HG03469 (cell line): ENCODE data around the gene STK31.
"Not testable (repeated sequence)": the region's sequence is repeated elsewhere in the genome, so short reads cannot be mapped to it uniquely, and the experiment has no call there.

Source experiments
- ATAC-seq: cut with Tn5 transposase; IDR thresholded peaks from one replicate; pipeline ENCODE4 v1.9.1; 2021; ENCODE audit warnings: mild to moderate bottlenecking, moderate library complexity, moderate number of reproducible peaks; ENCODE audit not compliant: unreplicated experiment

The STK31 gene, protein sequence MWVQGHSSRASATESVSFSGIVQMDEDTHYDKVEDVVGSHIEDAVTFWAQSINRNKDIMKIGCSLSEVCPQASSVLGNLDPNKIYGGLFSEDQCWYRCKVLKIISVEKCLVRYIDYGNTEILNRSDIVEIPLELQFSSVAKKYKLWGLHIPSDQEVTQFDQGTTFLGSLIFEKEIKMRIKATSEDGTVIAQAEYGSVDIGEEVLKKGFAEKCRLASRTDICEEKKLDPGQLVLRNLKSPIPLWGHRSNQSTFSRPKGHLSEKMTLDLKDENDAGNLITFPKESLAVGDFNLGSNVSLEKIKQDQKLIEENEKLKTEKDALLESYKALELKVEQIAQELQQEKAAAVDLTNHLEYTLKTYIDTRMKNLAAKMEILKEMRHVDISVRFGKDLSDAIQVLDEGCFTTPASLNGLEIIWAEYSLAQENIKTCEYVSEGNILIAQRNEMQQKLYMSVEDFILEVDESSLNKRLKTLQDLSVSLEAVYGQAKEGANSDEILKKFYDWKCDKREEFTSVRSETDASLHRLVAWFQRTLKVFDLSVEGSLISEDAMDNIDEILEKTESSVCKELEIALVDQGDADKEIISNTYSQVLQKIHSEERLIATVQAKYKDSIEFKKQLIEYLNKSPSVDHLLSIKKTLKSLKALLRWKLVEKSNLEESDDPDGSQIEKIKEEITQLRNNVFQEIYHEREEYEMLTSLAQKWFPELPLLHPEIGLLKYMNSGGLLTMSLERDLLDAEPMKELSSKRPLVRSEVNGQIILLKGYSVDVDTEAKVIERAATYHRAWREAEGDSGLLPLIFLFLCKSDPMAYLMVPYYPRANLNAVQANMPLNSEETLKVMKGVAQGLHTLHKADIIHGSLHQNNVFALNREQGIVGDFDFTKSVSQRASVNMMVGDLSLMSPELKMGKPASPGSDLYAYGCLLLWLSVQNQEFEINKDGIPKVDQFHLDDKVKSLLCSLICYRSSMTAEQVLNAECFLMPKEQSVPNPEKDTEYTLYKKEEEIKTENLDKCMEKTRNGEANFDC

DNA sequence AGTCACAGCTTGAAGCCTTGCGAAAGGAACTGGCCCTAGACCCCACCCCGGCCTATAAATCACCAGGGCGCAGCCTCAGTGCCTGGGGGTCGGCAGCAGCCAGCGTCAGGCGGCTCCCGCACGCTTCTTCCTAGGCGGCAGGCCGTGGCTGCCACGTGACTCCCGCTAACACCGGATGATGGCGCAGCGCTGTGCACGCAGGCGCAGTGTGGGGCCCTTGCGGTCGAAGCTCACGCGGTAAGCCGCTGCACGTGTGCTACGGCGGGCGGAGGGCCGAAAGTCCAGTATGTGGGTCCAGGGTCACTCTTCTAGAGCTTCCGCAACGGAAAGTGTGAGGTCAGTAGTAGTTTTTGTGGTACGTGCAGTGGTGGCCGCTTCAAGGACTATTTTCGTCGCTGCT, at the start of gene STK31:
Gene STK31, plus strand, starts transcription at position 220 of the 400 bp plus-strand sequence. Its CDS starts 67 bp downstream, at position 287.
- ATAC-seq: no peak

DNA sequence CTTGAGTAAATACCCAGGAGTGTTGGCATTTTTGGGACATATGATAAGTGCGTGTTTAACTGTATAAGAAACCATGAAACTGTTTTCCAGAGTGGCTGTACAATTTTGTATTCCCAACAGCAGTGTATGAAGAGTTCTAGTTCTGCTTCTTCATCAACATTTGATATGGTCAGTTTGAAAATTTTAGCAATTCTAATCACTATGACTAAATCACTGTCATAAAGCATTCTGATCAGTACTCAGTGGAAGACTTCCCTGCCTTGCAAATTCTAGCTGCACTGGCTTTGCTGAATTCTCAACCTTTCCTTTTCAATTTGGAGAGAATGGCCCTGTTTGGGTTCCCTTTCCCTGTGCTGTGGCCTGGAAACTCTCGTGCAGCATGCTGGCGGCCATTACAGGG, 48.6 kb upstream of the STK31 start:
- no peak for ATAC-seq

DNA sequence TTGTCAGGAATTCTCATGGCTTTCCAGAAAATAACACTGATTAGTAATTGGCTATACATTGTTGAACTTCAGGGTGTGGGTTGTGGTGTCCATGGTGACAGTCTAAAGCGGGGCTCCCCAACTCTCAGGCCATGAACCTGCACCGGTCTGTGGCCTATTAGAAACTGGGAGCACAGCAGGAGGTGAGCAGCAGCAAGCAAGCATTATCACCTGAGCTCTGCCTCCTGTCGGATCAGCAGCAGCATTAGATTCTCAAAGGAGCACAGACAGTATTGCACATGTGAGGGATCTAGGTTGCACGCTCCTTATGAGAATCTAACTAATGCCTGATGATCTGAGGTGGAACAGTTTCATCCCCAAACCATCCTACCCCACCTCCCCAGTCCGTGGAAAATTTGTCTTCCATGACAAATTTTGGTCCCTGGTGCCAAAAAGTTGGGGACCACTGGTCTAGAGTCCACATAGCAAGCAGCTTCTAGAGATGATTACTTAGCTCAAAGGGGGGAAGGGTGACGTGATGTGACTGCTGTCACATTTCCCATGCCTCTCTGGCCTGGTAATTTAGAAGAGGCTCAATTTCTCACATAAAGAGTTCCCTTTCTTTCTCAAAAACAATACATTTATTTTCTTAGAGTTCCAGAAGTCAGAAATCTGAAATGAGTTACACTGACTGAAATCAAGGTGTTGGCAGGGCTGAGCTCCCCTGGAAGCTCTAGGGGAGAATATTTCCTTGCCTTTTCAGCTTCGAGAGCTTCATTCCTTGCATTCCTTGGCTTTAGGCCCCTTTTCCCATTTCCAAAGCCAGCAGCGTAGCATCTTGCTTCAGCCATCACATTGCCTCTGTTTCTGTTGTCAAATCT, 47.7 kb upstream of the STK31 start:
- no peak for ATAC-seq

DNA sequence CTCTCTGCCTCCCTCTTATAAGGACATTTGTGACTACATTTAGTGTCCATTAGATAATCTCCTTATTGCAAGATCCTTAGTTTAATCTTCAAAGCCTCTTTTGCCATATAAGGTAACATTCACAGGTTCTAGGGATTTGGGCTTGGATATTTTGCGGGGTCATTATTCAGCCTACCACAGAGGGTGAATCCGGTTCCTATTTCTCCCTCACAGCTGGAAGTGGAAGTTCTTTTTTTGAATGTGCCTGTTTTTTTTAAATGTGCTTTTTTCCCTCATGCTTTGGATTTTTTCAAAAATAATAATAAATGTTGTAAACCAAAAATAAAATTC, 47.1 kb upstream of the STK31 start:
- no peak for ATAC-seq

DNA sequence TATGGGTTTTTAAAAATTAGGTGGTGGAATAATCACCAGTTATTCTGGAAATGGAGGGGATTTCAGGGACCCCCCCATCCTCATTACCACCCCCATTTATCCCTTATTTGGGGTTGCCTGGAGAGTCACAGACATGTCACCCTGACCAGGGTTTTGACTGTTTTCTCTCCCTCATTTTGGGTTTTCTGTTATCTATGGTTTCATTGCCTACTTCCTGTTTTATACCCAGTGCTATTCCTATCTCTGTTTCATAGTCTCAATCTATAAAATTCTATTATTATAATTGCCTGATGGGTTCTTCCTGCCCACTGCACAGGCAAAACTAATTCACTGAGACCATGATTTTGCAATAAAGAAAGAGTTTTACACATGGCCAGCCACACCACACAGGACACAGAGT, 45.9 kb upstream of the STK31 start:
- ATAC-seq: no peak

DNA sequence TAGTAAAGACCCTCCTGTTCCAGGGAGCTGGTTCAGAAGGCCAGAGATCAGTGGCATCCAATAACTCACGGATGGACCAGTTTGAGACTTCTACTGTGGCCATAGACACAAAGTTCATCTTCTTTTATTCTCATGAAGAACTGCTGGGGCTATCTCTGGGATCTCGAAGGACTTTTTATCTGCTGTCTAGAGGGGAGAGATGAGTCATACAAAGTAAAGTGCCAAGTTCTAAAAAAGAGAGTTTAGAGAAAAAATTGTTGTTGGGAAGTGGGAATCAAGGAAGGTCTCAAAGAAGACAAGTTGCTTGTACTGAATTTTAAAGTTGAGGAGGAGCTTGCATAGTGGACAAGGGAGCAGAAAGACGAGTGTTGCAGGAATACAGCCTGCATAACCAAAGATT, 38.0 kb upstream of the STK31 start:
- no peak for ATAC-seq

DNA sequence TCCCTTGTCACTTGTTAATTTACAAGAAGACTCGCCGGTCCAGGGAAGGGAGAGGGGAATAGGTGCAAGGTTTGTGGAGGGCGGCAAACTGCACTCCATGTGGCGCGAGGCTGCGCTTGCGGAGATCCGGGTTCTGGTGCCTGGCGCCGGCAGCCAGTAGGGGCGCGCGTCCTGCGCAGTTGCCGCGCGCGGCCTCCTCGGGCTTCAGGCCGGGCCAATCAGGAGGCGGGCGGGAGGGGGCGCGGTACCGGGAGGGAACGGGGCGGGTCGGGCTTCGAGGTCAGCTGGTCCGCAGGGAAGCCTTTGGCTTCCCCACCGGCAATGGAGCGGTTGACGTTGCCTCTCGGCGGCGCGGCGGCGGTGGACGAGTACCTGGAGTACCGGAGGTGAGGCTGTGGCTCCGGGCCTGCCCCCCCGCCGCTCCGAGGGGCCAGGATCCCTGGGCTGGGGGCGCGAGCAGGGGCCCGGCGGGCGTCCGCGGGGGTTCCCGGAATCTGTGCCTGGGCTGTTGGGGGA, 30.1 kb upstream of the STK31 start, which contains the start of gene FAM221A:
Gene FAM221A, plus strand, starts transcription at position 302 of the 516 bp plus-strand sequence. Its CDS starts 20 bp downstream, at position 322.
- ATAC-seq: peak; percentile 96

DNA sequence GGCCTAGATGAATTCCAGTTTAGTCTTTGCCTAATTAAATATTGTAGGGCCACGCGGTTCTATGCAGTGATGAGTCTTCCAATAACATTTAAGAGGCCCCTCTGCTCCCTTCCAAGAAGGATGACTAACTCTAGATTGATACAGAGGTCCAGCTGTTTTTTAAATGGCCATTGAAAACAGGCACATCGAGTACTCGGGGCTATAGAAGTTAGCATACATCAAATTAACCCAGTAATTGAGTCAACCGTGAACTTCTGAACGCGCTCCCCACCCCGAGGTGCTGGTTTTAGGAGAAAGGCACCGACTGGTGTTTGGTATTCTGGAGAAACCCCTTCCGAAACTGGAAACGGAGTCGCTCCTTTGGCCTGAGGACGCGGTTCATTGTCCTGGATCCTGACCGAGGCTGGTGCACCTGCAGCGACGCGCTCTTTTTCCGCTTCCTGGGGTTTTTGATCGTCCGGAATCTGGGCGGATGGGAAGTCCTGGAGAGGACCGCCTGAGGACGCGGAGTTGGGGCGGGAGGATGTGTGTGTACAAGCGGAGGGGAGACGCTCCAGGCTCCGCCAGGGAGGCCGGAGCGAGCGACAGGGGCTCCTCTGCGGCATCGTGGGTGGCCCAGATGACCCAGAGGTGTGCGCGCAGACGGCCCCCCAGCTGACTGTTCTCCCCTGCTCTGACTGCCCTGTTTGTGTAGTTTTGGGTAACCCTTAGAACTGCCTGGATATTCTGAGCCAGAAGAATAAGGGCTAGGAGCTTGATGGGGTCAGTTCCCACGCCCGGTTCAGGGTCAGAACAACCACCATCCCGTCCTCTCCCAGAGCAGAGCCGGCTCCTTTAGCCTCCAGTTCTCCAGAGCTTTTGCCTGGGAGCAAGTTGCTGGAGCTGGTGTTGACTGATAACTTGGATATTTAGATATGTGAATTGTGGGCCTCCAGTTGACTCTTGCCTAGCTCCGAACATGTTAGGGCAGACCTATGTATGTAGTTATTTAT, 29.3 kb upstream of the STK31 start:
- no peak for ATAC-seq

DNA sequence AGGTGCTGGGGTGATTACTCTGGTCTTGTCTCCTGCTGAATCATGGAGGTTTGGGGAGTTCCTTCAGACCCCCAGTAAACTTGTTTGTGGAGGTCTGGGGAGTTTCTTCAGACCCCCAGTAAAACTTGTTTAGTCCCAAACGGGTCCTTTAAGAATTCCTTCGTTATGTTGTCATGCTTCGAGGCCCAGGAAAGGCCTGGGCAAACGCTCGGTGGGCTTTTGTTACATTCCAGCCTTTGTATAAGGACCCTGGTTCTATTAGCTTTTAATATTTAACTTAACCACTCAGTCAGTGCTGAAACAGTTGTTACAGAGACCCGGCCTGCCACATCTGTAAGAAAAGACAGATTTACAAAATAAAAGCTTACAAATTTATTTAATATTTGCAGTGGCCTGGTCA, 26.0 kb upstream of the STK31 start:
- ATAC-seq: not testable (repeated sequence)

DNA sequence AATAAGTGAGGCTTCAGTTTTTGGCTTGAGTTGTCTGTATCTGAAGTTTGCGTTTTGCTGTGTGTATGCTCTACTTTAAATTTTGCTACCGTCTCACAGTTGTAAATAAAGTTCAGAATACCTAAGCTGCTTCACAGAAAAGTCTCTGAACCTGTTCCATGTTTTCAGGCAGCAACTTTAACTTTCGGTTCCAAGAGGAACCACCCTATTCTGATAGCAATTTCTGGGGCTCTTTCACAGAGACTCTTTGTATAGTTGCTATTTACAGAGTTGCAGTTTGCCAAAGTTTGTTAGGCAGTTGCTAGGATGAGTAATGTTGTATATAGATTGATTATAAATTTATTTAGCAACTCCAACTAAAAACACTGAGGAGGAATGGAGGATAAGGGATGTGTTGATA, 24.3 kb upstream of the STK31 start:
- no peak for ATAC-seq

DNA sequence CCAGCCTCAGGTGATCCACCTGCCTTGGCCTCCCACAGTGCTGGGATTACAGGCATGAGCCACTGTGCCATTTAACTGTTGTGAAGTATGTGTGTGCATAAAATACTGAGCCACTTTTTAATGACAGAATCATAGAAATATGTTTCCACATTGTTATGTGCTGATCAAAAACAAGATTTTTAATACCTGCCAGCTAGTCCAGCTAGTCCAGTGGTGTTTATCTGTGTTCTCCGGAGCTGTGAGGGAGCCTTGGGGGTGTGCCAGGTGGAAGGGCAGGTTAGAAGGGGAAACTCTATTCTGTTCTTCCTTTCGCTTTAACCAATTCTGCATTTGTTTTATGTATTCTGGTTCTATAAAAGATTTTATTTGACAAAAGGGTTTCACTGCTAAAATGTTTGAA, 23.0 kb upstream of the STK31 start:
- no peak for ATAC-seq

DNA sequence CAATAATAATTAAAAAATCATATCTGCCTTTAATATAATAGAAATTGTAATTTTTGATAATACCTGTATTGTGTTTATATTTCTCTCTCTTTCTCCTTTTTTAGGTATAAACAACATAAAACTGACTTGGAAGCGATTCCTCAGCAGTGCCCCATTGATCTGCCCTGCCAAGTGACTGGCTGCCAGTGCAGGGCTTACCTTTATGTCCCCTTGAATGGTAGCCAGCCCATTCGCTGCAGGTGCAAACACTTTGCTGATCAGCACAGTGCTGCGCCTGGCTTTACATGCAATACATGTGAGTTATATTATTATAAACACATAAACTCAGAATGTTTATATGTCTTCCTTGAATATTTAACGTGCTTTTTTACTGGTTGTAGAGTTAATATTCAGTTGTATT, 20.9 kb upstream of the STK31 start:
- no peak for ATAC-seq

DNA sequence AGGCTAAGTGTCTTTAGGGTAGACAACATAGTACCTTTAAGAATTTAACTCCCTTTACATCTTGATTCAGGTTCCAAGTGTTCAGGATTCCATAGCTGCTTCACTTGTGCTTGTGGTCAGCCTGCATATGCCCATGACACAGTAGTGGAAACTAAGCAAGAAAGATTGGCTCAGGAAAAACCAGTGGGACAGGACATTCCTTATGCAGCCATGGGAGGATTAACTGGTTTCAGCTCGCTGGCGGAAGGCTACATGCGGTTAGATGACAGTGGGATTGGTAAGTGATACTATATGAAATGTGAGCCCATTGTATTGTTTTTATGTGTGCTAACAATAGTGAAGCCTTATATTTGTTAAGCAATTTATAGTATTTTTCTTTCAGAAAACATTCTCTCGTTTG, 18.7 kb upstream of the STK31 start:
- no peak for ATAC-seq

DNA sequence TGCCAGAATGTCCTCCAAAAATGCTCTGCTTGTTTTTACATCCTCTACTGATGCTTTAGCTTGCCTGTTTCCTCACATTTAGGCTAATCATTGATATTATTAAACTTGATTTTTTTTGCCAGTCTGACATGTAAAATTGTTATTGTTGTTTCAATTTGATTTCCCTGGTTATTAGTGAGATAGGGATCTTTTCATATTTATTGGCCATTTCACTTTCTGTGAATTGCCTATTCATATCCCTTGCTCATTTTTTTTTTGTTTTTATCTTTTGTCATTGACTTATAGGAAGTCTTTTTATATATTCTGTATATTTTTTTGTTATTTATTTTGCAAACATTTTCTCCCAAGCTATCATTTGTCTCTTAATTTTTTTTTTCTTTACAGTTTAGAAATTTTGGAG, 16.8 kb upstream of the STK31 start:
- ATAC-seq: no peak

DNA sequence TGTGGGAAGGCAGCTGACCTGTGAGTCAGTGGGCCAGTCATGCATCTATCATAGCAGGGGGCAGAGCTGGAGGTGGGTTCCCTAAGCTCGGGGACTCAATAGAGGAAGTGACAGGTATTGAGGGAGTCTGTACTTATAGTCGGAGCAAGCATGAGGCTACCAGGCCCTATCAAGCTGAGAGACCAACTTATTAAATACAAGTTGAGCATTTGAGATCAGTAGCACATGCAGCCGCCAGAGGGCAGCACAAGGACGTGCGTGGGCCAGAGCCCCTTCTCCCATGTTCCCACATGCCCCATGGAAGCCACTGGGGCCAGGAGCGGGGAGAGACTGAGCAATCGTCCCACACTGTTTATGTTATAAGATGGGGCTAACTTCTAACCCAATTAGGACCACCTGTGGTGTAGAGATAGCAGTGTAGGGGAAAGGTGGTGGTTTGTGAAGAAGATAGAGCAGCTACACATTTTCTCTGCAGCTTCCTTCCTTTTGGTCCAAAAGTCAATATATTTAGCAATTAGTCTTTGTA, 13.0 kb upstream of the STK31 start:
- no peak for ATAC-seq

DNA sequence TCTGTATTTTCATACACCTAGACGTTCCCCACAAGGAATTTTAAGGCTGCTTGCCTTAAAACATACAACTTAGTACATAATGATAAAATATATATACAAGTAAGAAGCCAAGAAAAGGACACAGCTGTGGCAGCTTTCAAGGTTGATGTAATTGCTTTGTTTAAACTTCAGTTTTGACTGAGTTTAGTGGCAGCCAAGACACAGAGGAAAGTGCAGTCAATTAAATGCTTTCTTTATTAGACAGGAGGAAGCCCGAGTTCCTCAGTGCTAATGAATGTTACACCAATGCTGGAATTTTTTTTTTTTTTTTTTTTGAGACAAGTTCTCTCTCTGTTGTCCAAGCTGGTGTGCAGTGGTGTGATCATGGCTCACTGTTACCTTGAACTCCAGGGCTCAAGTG, 11.2 kb upstream of the STK31 start:
- ATAC-seq: no peak

DNA sequence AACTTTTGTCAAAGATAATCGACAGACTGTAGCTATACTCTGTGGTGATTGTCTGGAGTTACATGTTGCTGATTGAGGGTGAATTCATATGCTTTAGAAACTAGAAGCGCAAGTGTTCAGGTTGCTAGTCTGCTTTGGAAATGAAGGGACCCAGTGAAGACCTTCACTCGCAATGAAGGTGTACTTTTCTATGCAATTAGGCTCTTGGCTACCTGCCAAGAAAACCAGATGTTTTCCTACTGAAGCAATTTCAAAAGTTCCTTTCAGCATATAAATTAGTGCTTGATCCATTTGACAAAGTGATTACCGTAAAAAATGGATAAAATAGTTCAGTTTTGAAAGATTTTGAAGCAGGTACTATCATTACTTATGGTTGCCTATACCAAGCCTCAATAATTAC, 10.0 kb upstream of the STK31 start:
- ATAC-seq: no peak

DNA sequence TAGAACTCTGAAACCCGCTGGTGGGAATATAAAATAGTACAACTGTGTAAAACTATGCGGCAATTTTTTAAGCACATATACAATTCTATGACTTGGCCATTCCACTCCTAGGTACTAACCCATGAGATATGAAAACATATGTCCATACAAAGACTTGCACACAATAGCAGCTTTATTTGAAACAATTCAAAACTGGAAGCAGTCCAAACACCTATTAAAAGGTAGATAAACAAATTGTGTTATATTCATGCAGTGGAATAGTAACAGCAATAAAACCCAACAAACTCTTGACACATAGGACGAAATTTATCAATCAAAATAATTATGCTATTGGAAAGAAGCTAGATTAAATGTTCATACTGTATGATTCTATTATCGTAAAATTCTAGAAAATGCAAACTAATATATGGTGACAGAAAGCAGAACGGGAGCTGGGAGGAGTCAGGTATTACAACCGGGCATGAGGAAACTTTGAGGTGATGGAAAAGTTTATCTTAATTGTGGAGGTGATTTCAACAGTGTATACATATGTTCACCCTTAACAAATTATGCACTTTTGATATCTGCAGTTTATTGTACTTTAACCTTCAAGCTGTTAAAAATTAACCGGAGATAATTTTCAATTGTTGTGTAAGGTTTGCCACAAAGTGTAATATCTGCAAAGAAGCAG, 803 bp upstream of the STK31 start:
- no peak for ATAC-seq
